ENCODE data around the gene CADM4.

GRCh38 chr19:43658001-43658400, 18.4 kb upstream of the CADM4 start:
- TF ChIP-seq CTCF (conservative IDR thresholded peaks at IDR 0.05): no peak
- no peak for TF ChIP-seq ZFX (IDR thresholded peaks at IDR 0.05)
